ENCODE data around the gene TPPP. TPM values are rescaled to one million over a fixed set of nuclear protein-coding genes. Genes with fewer than 3 reads are reported as not detected.

The TPPP gene
- total and polyA plus RNA-seq, 9 donors = 1.1 to 8.8 (median 2.3) TPM

DNA sequence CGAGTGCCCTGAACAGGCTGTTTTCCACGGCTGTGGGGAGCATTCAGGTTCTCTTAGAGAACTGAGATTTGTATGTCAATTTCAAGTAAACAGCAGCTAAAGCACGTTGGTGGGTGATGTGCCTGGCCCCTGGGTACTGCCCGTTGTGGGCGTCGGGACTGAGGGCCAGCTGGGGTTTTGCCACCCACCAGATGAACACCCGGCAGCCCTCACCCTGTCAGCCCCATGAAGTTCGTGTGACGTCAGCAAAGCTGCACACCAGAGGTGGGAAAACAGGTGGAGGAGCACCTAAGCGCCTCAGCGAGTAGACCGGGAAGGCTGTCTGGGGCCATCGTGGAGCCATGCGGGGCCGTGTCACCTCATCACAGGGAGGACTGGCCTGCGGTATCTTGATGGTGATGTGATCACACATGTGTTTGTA lies 71.8 kb downstream of the TPPP start:
- Histone ChIP-seq H3K36me3 (no peaks in the 10 kb centered on the region), H3K27me3 (no peaks in the 10 kb centered on the region), H3K9me3 (no peaks in the 10 kb centered on the region), H3K27ac (no peak overlapping the region), H3K4me1 (ENCODE audit: insufficient read depth) (no peaks in the 10 kb centered on the region), H3K4me3 (no peak overlapping the region)
- intact Hi-C loops (cut with DNase I) = no loop called here
- DNase-seq = peak in 2 of 5 donors; percentile 4 to 25
- TF ChIP-seq, protein P1, sequence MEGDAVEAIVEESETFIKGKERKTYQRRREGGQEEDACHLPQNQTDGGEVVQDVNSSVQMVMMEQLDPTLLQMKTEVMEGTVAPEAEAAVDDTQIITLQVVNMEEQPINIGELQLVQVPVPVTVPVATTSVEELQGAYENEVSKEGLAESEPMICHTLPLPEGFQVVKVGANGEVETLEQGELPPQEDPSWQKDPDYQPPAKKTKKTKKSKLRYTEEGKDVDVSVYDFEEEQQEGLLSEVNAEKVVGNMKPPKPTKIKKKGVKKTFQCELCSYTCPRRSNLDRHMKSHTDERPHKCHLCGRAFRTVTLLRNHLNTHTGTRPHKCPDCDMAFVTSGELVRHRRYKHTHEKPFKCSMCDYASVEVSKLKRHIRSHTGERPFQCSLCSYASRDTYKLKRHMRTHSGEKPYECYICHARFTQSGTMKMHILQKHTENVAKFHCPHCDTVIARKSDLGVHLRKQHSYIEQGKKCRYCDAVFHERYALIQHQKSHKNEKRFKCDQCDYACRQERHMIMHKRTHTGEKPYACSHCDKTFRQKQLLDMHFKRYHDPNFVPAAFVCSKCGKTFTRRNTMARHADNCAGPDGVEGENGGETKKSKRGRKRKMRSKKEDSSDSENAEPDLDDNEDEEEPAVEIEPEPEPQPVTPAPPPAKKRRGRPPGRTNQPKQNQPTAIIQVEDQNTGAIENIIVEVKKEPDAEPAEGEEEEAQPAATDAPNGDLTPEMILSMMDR (IDR thresholded peaks at IDR 0.05) = no peak
- no peak for TF ChIP-seq EP300 (IDR thresholded peaks at IDR 0.05)
- no peak for TF ChIP-seq POLR2A (IDR thresholded peaks at IDR 0.05)
- WGBS, 3 donors = 91 to 95% (median 94%) methylated on average over 16 of the region's 16 CpGs

DNA sequence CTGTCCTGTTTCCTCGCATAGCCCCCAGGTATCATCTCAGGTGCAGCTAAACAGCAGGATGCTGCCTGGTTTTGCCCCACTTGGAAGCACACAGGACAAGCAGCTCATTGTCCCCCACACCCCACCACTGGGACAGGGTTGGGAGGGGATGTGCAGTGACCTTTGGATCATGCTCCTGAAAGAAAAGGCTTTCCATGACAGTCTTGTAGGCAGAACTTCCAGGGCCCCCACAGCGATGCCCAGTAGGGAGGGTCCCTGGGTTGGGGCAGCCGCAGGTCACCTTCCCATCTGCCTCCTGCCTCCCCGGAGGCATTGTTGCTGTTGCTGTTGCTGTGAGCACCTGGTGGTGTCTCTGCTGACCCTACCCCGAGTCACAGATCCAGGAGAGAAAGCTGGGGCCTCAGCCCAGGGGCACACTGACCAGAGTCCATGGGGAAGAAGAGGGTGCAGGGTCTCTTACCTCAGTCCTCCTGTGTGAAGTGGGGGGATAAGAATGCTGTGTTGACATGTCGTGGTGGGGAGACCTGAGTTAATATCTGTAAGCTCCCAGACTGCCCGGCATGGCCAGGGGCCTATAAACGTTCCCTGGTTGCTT lies 72.5 kb downstream of the TPPP start:
- H3K27me3 ChIP-seq = no peaks in the 10 kb centered on the region
- WGBS, 3 donors = 88 to 95% (median 89%) methylated on average over 8 of the region's 8 CpGs
- peak in 2 of 5 donors; percentile 3 to 17 for DNase-seq
- H3K4me3 ChIP-seq = no peak overlapping the region
- H3K36me3 ChIP-seq = no peaks in the 10 kb centered on the region
- TF ChIP-seq EP300 (IDR thresholded peaks at IDR 0.05) (no peak), POLR2A (IDR thresholded peaks at IDR 0.05) (no peak)
- TF ChIP-seq, protein P1 (IDR thresholded peaks at IDR 0.05) = no peak
- intact Hi-C loops (cut with DNase I) = no loop called here
- no peaks in the 10 kb centered on the region for H3K9me3 ChIP-seq
- H3K27ac ChIP-seq = no peak overlapping the region
- no peaks in the 10 kb centered on the region for H3K4me1 ChIP-seq (ENCODE audit: insufficient read depth)

DNA sequence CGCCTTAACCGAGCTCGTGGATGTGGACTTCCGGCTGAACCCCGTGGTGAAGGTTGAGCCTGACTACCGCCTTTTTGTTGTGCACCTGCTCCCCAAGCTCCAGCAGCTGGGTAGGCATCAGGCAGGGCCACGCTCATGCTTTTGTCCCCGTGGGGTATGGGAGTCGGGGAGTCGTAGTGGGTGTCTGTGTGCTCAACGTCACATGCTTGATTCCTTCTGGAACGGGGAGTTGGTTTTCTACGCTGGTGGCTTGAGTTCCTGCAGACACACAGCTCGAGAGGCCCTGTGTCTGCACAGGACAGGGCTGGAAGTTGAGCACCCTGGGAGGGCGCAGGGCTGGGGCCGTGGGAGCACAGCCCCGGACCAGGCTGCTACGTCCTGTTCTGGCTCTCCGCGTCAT lies 73.0 kb downstream of the TPPP start:
- intact Hi-C loops (cut with DNase I) = no loop called here
- no peaks in the 10 kb centered on the region for H3K4me1 ChIP-seq (ENCODE audit: insufficient read depth)
- TF ChIP-seq, protein P1 (IDR thresholded peaks at IDR 0.05) = no peak
- TF ChIP-seq EP300 (IDR thresholded peaks at IDR 0.05) (no peak), POLR2A (IDR thresholded peaks at IDR 0.05) (no peak)
- no peaks in the 10 kb centered on the region for H3K36me3 ChIP-seq
- H3K9me3 ChIP-seq = no peaks in the 10 kb centered on the region
- DNase-seq = peak in 2 of 5 donors; percentile 6 to 7
- no peak overlapping the region for H3K27ac ChIP-seq
- no peaks in the 10 kb centered on the region for H3K27me3 ChIP-seq
- H3K4me3 ChIP-seq = no peak overlapping the region
- 95 to 96% (median 95%) methylated on average over 20 of the region's 20 CpGs for WGBS, 3 donors

DNA sequence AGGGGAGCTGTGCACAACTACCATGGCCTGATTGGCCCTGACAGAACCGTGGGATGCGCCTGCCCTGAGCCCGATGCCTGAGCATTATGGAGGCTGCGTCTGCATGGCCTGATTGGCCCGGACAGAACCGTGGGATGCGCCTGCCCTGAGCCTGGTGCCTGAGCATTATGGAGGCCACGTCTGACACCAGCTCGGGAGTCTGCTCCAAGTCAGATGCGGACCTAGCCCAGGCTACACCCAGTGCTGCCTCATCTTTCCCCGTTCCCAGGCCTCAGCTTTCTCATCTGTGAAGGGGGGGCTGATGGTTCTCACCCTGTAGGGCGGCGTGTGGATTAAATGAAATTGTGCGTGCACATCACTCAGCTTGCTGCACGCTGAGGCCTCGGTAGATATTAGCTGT lies 73.7 kb downstream of the TPPP start:
- Histone ChIP-seq H3K36me3 (no peaks in the 10 kb centered on the region), H3K9me3 (no peaks in the 10 kb centered on the region), H3K27ac (no peak overlapping the region), H3K27me3 (no peaks in the 10 kb centered on the region), H3K4me1 (ENCODE audit: insufficient read depth) (no peaks in the 10 kb centered on the region), H3K4me3 (no peak overlapping the region)
- peak in 2 of 5 donors; percentile 7 to 24 for DNase-seq
- 84 to 89% (median 86%) methylated on average over 16 of the region's 16 CpGs for WGBS, 3 donors
- TF ChIP-seq POLR2A (IDR thresholded peaks at IDR 0.05) = no peak
- TF ChIP-seq EP300 (IDR thresholded peaks at IDR 0.05) = no peak
- TF ChIP-seq, protein P1 (IDR thresholded peaks at IDR 0.05) = no peak
- intact Hi-C loops (cut with DNase I) = no loop called here

Measured in ovary (tissue), 9 donors.